K562 (cell line): ENCODE data around the gene MARCHF3. TPM values are rescaled to one million over a fixed set of nuclear protein-coding genes. Genes with fewer than 3 reads are reported as not detected.

ENCODE experiments used
- CBX5 ChIP-seq: IDR thresholded peaks from 2 replicates; pipeline ENCODE4 v1.6.1; 2014; ENCODE audit warnings: low read depth, borderline replicate concordance
- CC2D1A ChIP-seq: fragments of 450-650 bp; IDR thresholded peaks from 2 replicates; pipeline ENCODE4 v1.6.1; 2017; ENCODE audit warnings: mild to moderate bottlenecking
- DDX20 ChIP-seq: fragments of 450-650 bp; IDR thresholded peaks from 2 replicates; pipeline ENCODE4 v1.6.1; 2016; ENCODE audit warnings: missing genetic modification characterization, low read depth, mild to moderate bottlenecking, missing compliant biosample characterization, moderate library complexity
- E2F4 ChIP-seq: sonication (generic); formaldehyde crosslinking; IDR thresholded peaks from 2 replicates; pipeline ENCODE4 v1.8.0; 2022; ENCODE audit warnings: mild to moderate bottlenecking, low read depth, missing genetic modification reagents
- E4F1 ChIP-seq: fragments of 250-450 bp; sonication (Bioruptor Pico); IDR thresholded peaks from 2 replicates; pipeline ENCODE4 v1.5.0; 2021; ENCODE audit warnings: mild to moderate bottlenecking, borderline replicate concordance
- OTX1 ChIP-seq: fragments of 450-650 bp; formaldehyde crosslinking; IDR thresholded peaks from 2 replicates; pipeline ENCODE4 v1.4.0; 2022; ENCODE audit warnings: mild to moderate bottlenecking
- PHF21A ChIP-seq: fragments of 450-650 bp; IDR thresholded peaks from 2 replicates; pipeline ENCODE4 v1.6.1; 2017; ENCODE audit warnings: low read depth, borderline replicate concordance
- POLR2B ChIP-seq: fragments of 450-650 bp; IDR thresholded peaks from 2 replicates; pipeline ENCODE4 v1.6.1; 2018; ENCODE audit warnings: low read depth; ENCODE audit not compliant: partially characterized antibody
- POLR2H ChIP-seq: IDR thresholded peaks from 2 replicates; pipeline ENCODE4 v1.6.1; 2016; ENCODE audit warnings: missing genetic modification characterization, low read depth, mild to moderate bottlenecking, control low read depth, missing compliant biosample characterization, moderate library complexity
- RBBP5 ChIP-seq: fragments of 200-600 bp; sonication (generic); IDR thresholded peaks from 2 replicates; pipeline ENCODE4 v1.6.1; 2012; ENCODE audit warnings: borderline replicate concordance, mild to moderate bottlenecking, low read length, control low read depth, inconsistent platforms; ENCODE audit not compliant: insufficient read depth, poor library complexity, severe bottlenecking
- RNF219 ChIP-seq: fragments of 250-450 bp; sonication (Bioruptor Pico); IDR thresholded peaks from 2 replicates; pipeline ENCODE4 v1.5.0; 2022; ENCODE audit warnings: mild to moderate bottlenecking
- SMAD1 ChIP-seq: fragments of 150-350 bp; IDR thresholded peaks from 2 replicates; pipeline ENCODE4 v1.6.1; 2014; ENCODE audit warnings: low read length, low read depth; ENCODE audit not compliant: partially characterized antibody
- TFAM ChIP-seq: fragments of 250-450 bp; sonication (Bioruptor Pico); conservative IDR thresholded peaks from 2 replicates; pipeline ENCODE4 v1.5.0; 2021; ENCODE audit warnings: mild to moderate bottlenecking, moderate library complexity
- TFE3 ChIP-seq: fragments of 450-650 bp; formaldehyde crosslinking; IDR thresholded peaks from 2 replicates; pipeline ENCODE4 v1.4.0; 2020; ENCODE audit warnings: mild to moderate bottlenecking, mixed read lengths
- ZBTB1 ChIP-seq: sonication (generic); formaldehyde crosslinking; IDR thresholded peaks from 2 replicates; pipeline ENCODE4 v1.8.1; 2023; ENCODE audit warnings: missing genetic modification reagents, low read depth, mild to moderate bottlenecking, borderline replicate concordance
- ZNF274 ChIP-seq: IDR thresholded peaks from 2 replicates; pipeline ENCODE4 v1.6.1; 2011; ENCODE audit warnings: low read depth, mild to moderate bottlenecking, low read length, moderate library complexity, borderline replicate concordance
- ZNF707 ChIP-seq: fragments of 250-450 bp; sonication (Bioruptor Pico); conservative IDR thresholded peaks from 2 replicates; pipeline ENCODE4 v1.8.0; 2022; ENCODE audit warnings: inconsistent platforms, mild to moderate bottlenecking, moderate library complexity
- polyA plus RNA-seq, 8 experiments: library from polyadenylated mRNA; depleted of rRNA in 4 of 8; stranded (reverse) in 5 of 8; unstranded in 3 of 8; fragments of >200 nt; fragmentation: Nextera tagmentation in 2 of 8; fragmentation: Illumina TruSeq in 1 of 8; extraction: Ambion mirVana in 2 of 8; extraction: Trizol in 1 of 8; gene quantifications; 2 replicates each; pipeline versions ENCODE4 v1.2.1 to v1.2.3, GENCODE V29; 2011 to 2014; ENCODE audit warnings: inconsistent platforms in 1 of 8, missing spikeins in 1 of 8
- total RNA-seq, 7 experiments: library from RNA; depleted of rRNA in 6 of 7; stranded (reverse); fragments of >200 nt in 6 of 7; fragmentation: Illumina TruSeq in 2 of 7; extraction: Trizol in 2 of 7; gene quantifications; 2 replicates each; pipeline versions ENCODE4 v1.2.1 to v1.2.3, GENCODE V29; 2011 to 2021; ENCODE audit warnings: low replicate concordance in 1 of 7
- TF ChIP-seq, protein P1 (sequence below), 2 experiments: fragments of 450-650 bp; IDR thresholded peaks; 2 replicates each; pipeline ENCODE4 v1.6.1; 2016
- TF ChIP-seq, protein P2 (sequence below): fragments of 250-450 bp; sonication (Bioruptor Pico); IDR thresholded peaks from 2 replicates; pipeline ENCODE4 v1.8.0; 2021; ENCODE audit warnings: moderate library complexity, mild to moderate bottlenecking, inconsistent platforms

Gene MARCHF3
- total and polyA plus RNA-seq, 9 of the 15 experiments (the other 6 are each of a cell fraction or from before 2014, with no cell fraction given), result 5.6 to 37.4 (median 16.5) TPM

DNA sequence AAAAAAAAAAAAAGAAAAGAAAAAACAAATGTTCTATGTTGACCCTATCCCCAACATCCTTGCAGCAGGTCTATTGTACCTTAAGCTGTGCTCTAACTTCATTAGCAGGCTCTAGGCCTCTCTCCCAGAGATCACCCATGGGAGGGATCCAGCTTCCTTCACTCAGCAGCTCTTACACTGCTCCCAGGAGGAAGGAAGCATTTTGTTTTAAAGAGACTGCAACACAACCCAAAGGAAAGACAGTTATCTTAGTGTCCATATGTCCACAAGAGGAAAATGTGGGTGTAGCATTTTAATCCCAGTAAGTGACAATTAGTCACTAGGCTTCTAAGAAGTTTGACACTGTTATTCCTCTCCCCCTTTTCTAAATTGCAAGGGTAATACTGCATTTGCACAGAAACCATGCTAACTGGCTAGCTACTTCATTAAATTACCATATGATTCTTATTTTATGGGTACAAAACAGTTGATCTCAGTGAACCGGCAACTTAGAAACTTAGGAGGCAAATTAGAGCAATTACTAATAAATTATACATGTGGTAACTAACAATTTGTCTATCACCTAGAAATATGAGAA, 58.8 kb downstream of the MARCHF3 start (continued):
- TF ChIP-seq ZNF707 (CRISPR knock-in tag) (no peak), RNF219 (CRISPR knock-in tag) (no peak), TFAM (CRISPR knock-in tag) (no peak), ZBTB1 (CRISPR knock-in tag) (no peak), SMAD1 (peak; percentile 15), E2F4 (CRISPR knock-in tag) (no peak), POLR2B (no peak), OTX1 (CRISPR knock-in tag) (no peak), TFE3 (no peak), POLR2H (peak; percentile 76), E4F1 (CRISPR knock-in tag) (no peak), CBX5 (no peak), DDX20 (tag) (no peak), CC2D1A (peak; percentile 57; the same call in 1 of the 2 replicates), RBBP5 (no peak), ZNF274 (no peak), PHF21A (no peak)
- TF ChIP-seq, protein P1, sequence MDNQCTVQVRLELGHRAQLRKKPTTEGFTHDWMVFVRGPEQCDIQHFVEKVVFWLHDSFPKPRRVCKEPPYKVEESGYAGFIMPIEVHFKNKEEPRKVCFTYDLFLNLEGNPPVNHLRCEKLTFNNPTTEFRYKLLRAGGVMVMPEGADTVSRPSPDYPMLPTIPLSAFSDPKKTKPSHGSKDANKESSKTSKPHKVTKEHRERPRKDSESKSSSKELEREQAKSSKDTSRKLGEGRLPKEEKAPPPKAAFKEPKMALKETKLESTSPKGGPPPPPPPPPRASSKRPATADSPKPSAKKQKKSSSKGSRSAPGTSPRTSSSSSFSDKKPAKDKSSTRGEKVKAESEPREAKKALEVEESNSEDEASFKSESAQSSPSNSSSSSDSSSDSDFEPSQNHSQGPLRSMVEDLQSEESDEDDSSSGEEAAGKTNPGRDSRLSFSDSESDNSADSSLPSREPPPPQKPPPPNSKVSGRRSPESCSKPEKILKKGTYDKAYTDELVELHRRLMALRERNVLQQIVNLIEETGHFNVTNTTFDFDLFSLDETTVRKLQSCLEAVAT (IDR thresholded peaks at IDR 0.05), result peak; percentile 38 to 69; a peak in 1 of 4 replicates
- TF ChIP-seq, protein P2, sequence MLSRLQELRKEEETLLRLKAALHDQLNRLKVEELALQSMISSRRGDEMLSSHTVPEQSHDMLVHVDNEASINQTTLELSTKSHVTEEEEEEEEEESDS, result no peak
